SK-N-SH (cell line): ENCODE results near the gene MAP4K5. TPM values are rescaled to one million over a fixed set of nuclear protein-coding genes. Genes with fewer than 3 reads are reported as not detected.

Experiments
- CTCF ChIA-PET: fragments of 300-600, 350-600 bp; formaldehyde crosslinking; extraction: SDS; loops from one replicate; lab custom pipeline; 2021; lab: Yijun Ruan, JAX
- POLR2A ChIA-PET: fragments of 350-600 bp; sonication (Branson Sonifier 250); formaldehyde crosslinking; extraction: SDS; loops from one replicate; lab custom pipeline; 2020; ENCODE audit warnings: antibody characterized with exemption, inconsistent platforms; lab: Yijun Ruan, JAX
- DNase-seq: peaks from one replicate; pipeline ENCODE4 v3.0.0; 2012
- H2AFZ ChIP-seq: fragments of 200-600 bp; sonication (generic); 2 replicates; pipeline ENCODE4 v1.8.1; 2016; ENCODE audit warnings: antibody characterized with exemption, mild to moderate bottlenecking, low read depth
- H3F3A ChIP-seq: fragments of 200-600 bp; sonication (generic); replicated peaks from 2 replicates; pipeline ENCODE3; 2016; ENCODE audit warnings: antibody characterized with exemption, mild to moderate bottlenecking; ENCODE audit not compliant: insufficient read depth
- H3K27ac ChIP-seq, 2 experiments: fragments of 200-500 bp in 1 of 2; fragments of 200-600 bp in 1 of 2; sonication (Bioruptor generic) in 1 of 2; sonication (generic), shearing (Covaris generic) in 1 of 2; 2 replicates each; pipeline versions ENCODE4 v1.5.1 to v1.6.1; 2014 to 2016; ENCODE audit warnings: low read depth in 2 of 2, inconsistent platforms in 1 of 2, low read length in 1 of 2, mild to moderate bottlenecking in 1 of 2, mixed read lengths in 1 of 2
- H3K27me3 ChIP-seq: fragments of 200-600 bp; sonication (generic), shearing (Covaris generic); 2 replicates; pipeline ENCODE4 v1.6.1; 2016; ENCODE audit warnings: mixed run types; ENCODE audit not compliant: insufficient read depth
- H3K36me3 ChIP-seq, 2 experiments: fragments of 200-500 bp in 1 of 2; fragments of 200-600 bp in 1 of 2; sonication (Bioruptor generic) in 1 of 2; sonication (generic) in 1 of 2; replicated peaks in 1 of 2; 2 replicates each; pipeline versions ENCODE3 to v1.5.1; 2014 to 2016; ENCODE audit warnings: low read length in 1 of 2, mild to moderate bottlenecking in 1 of 2; ENCODE audit not compliant: insufficient read depth in 2 of 2, control insufficient read depth in 1 of 2
- H3K4me1 ChIP-seq, 2 experiments: fragments of 200-500 bp in 1 of 2; fragments of 200-600 bp in 1 of 2; sonication (Bioruptor generic) in 1 of 2; sonication (generic), shearing (Covaris generic) in 1 of 2; 2 replicates each; pipeline versions ENCODE4 v1.5.1 to v1.6.1; 2014 to 2016; ENCODE audit warnings: low read depth in 1 of 2, low read length in 1 of 2, mixed run types in 1 of 2; ENCODE audit not compliant: insufficient read depth in 2 of 2, control insufficient read depth in 1 of 2
- H3K4me2 ChIP-seq: fragments of 200-600 bp; sonication (generic), shearing (Covaris generic); 2 replicates; pipeline ENCODE4 v1.6.1; 2017; ENCODE audit warnings: mixed run types
- H3K4me3 ChIP-seq, 2 experiments: fragments of 200-500 bp in 1 of 2; fragments of 200-600 bp in 1 of 2; sonication (Bioruptor generic) in 1 of 2; sonication (generic), shearing (Covaris generic) in 1 of 2; 2 replicates each; pipeline versions ENCODE4 v1.5.1 to v1.8.1; 2014 to 2016; ENCODE audit warnings: low read depth in 2 of 2, inconsistent platforms in 1 of 2, low read length in 1 of 2, mild to moderate bottlenecking in 1 of 2, mixed read lengths in 1 of 2, moderate library complexity in 1 of 2
- H3K79me2 ChIP-seq: fragments of 200-600 bp; sonication (generic); 2 replicates; pipeline ENCODE4 v1.8.1; 2017; ENCODE audit warnings: mild to moderate bottlenecking; ENCODE audit not compliant: insufficient read depth
- H3K9ac ChIP-seq: fragments of 200-600 bp; sonication (generic); 2 replicates; pipeline ENCODE4 v1.6.1; 2017; ENCODE audit warnings: mixed run types
- H3K9me2 ChIP-seq: fragments of 200-600 bp; sonication (generic); 2 replicates; pipeline ENCODE4 v1.6.1; 2017; ENCODE audit warnings: mixed run types
- H3K9me3 ChIP-seq: fragments of 200-600 bp; sonication (generic); 2 replicates; pipeline ENCODE4 v1.6.1; 2017; ENCODE audit warnings: mixed run types, mild to moderate bottlenecking, moderate library complexity
- H4K20me1 ChIP-seq: fragments of 200-600 bp; sonication (generic); 2 replicates; pipeline ENCODE4 v1.6.1; 2017; ENCODE audit warnings: mild to moderate bottlenecking, mixed run types; ENCODE audit not compliant: insufficient read depth
- ELF1 ChIP-seq: IDR thresholded peaks from 2 replicates; pipeline ENCODE4 v1.4.0; 2012
- EP300 ChIP-seq, 2 experiments: IDR thresholded peaks; 2 replicates each; pipeline versions ENCODE4 v1.4.0 to v1.6.1; 2012; ENCODE audit warnings: borderline replicate concordance in 1 of 2, low read depth in 1 of 2, low read length in 1 of 2
- EZH2phosphoT487 ChIP-seq: fragments of 200-600 bp; sonication (generic); IDR thresholded peaks from 2 replicates; pipeline ENCODE4 v1.6.1; 2017; ENCODE audit warnings: low read depth, mixed run types, mild to moderate bottlenecking, antibody characterized with exemption, moderate library complexity, borderline replicate concordance
- FOSL2 ChIP-seq: IDR thresholded peaks from 2 replicates; pipeline ENCODE4 v1.4.0; 2012; ENCODE audit warnings: low read depth, mild to moderate bottlenecking, moderate library complexity, borderline replicate concordance
- GATA2 ChIP-seq: sonication (generic); formaldehyde crosslinking; IDR thresholded peaks from 2 replicates; pipeline ENCODE4 v1.5.0; 2020; ENCODE audit warnings: mild to moderate bottlenecking, missing genetic modification reagents
- MAX ChIP-seq: IDR thresholded peaks from 2 replicates; pipeline ENCODE4 v1.4.0; 2012; ENCODE audit warnings: low read depth
- MEF2A ChIP-seq: IDR thresholded peaks from 2 replicates; pipeline ENCODE4 v1.4.0; 2012; ENCODE audit warnings: low read depth, borderline replicate concordance
- MXI1 ChIP-seq: IDR thresholded peaks from 2 replicates; pipeline ENCODE4 v1.6.1; 2012; ENCODE audit warnings: mild to moderate bottlenecking, low read depth, low read length, improper control_type of control experiment
- POLR2AphosphoS5 ChIP-seq: IDR thresholded peaks from 2 replicates; pipeline ENCODE4 v1.6.1; 2012; ENCODE audit warnings: low read depth, low read length
- REST ChIP-seq: IDR thresholded peaks from 2 replicates; pipeline ENCODE4 v1.6.1; 2012; ENCODE audit warnings: mild to moderate bottlenecking, low read depth, low read length, moderate library complexity
- RFX5 ChIP-seq: IDR thresholded peaks from 2 replicates; pipeline ENCODE4 v1.6.1; 2012; ENCODE audit warnings: mild to moderate bottlenecking, improper control_type of control experiment, low read length
- SIN3A ChIP-seq: IDR thresholded peaks from 2 replicates; pipeline ENCODE4 v1.6.1; 2012; ENCODE audit warnings: low read depth, mild to moderate bottlenecking, low read length, moderate library complexity, borderline replicate concordance
- TAF1 ChIP-seq: IDR thresholded peaks from 2 replicates; pipeline ENCODE4 v1.6.1; 2012; ENCODE audit warnings: low read depth, mild to moderate bottlenecking, low read length, moderate library complexity, borderline replicate concordance
- TCF12 ChIP-seq: IDR thresholded peaks from 2 replicates; pipeline ENCODE4 v1.4.0; 2012
- TEAD4 ChIP-seq: IDR thresholded peaks from 2 replicates; pipeline ENCODE4 v1.4.0; 2012; ENCODE audit warnings: mild to moderate bottlenecking, borderline replicate concordance; ENCODE audit not compliant: insufficient read depth
- WGBS: methylation state at CpG from one replicate; pipeline ENCODE4 v1.1.6; 2017; ENCODE audit warnings: low lambda C conversion rate; 5-methylcytosine and 5-hydroxymethylcytosine counted together
- polyA plus RNA-seq, 3 experiments: library from polyadenylated mRNA; depleted of rRNA; stranded (reverse); fragments of >200 nt; gene quantifications; 2 replicates each; pipeline ENCODE4 v1.2.3, GENCODE V29; 2012
- TF ChIP-seq, protein P1 (sequence below): fragments of 150-350 bp; IDR thresholded peaks from 2 replicates; pipeline ENCODE4 v1.6.1; 2016; ENCODE audit warnings: mild to moderate bottlenecking, low read depth, low read length

MAP4K5 gene
- polyA plus RNA-seq, 1 of the 3 experiments (the other 2 are of a cell fraction) = 31.8 TPM

DNA sequence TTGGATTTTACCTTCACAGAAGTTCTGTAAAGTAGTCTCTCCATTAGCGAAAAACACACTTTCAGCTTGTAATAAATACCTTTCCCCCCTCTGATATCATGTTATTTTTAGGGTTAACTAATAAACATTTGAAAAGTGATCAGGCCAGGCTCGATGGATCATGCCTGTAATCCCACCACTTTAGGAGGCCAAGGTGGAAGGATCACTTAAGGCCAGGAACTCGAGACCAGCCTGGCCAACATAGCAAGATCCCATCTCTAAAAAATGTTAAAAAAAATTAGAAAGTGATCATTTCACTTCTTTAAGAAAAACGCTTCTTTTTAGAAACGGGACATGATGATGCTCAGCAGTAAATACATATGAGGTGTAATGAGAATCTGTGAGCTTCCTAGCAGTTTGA is 137.7 kb downstream of the MAP4K5 start:
- Histone ChIP-seq H3K79me2 (no peaks in the 10 kb centered on the region), H2AFZ (no peak overlapping the region), H3K4me2 (no peak overlapping the region), H4K20me1 (no peaks in the 10 kb centered on the region), H3K4me1 (peaks cover 2 to 9% of the 10 kb centered on the region in 2 experiments; a peak in 3 of 4 replicates), H3F3A (peaks cover 21% of the 10 kb centered on the region), H3K9ac (no peak overlapping the region), H3K27ac (no peak overlapping the region)
- CTCF ChIA-PET = interaction anchor here (0.9 to 1.3 kb wide), 3 partner anchors 10 to 137 kb away, joined by 3 to 4 read pairs (median 3); partner anchors contain the start of gene MAP4K5
- no peak for DNase-seq
- POLR2A ChIA-PET = no interaction called here
- no peak for TF ChIP-seq MAX
- TF ChIP-seq REST = no peak
- no peak for TF ChIP-seq POLR2AphosphoS5
- no peak for TF ChIP-seq TCF12
- no peak for TF ChIP-seq TEAD4
- TF ChIP-seq EZH2phosphoT487 = no peak
- TF ChIP-seq TAF1 = no peak
- TF ChIP-seq MEF2A = no peak
- TF ChIP-seq, all 33 proteins: peak for 0
- Histone ChIP-seq H3K9me3 (no peaks in the 10 kb centered on the region), H3K27me3 (no peaks in the 10 kb centered on the region), H3K36me3 (peaks cover 0 to 8% of the 10 kb centered on the region in 2 experiments), H3K4me3 (no peak overlapping the region), H3K9me2 (no peaks in the 10 kb centered on the region)
- WGBS = 90% methylated on average over 5 of the region's 5 CpGs

DNA sequence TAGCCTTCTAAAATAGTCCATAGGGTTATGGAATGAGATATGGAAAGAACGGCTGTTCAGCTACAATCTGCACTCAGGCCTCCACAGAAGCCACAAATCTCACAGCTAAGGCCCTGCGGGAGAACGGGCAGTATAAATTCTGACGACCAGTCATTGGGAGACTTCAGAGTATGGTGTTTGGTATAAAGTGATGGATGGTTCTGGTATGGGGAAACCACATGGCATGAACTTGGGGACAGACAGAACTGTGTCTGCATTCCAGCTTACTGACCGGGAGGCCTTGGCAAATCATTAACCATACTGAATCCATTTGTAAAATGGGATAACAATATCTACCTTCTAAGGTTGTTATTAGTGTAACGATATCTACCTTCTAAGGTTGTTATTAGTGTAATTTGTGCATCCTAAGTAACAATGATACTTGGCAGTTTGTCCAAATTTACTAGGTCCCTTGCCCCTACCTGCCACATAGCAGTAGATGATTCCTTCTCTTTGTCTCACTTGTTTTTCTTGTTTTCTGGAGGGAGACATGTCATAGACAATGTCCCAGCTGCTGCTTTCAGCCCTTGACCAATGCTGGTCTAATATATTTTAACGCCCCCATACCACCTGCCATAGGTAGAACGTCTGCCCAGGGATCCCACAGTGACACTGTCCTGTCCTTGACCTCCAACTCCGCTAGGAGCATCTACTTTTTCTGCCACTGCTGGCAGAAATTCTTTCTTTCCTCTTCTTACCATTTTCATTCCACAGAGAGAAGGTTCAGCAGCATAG is 142.5 kb downstream of the MAP4K5 start:
- peaks cover 0 to 8% of the 10 kb centered on the region in 2 experiments for H3K36me3 ChIP-seq
- no peak overlapping the region for H2AFZ ChIP-seq
- no peaks in the 10 kb centered on the region for H3K9me3 ChIP-seq
- 90% methylated on average over 9 of the region's 9 CpGs for WGBS
- no peaks in the 10 kb centered on the region for H3K27me3 ChIP-seq
- H3K27ac ChIP-seq = no peak overlapping the region
- no peaks in the 10 kb centered on the region for H3F3A ChIP-seq
- no peaks in the 10 kb centered on the region for H3K79me2 ChIP-seq
- ChIA-PET POLR2A (no interaction called here), CTCF (no interaction called here)
- no peaks in the 10 kb centered on the region for H4K20me1 ChIP-seq
- TF ChIP-seq MXI1 = no peak
- no peak for TF ChIP-seq GATA2 (CRISPR knock-in tag)
- TF ChIP-seq, protein P1, sequence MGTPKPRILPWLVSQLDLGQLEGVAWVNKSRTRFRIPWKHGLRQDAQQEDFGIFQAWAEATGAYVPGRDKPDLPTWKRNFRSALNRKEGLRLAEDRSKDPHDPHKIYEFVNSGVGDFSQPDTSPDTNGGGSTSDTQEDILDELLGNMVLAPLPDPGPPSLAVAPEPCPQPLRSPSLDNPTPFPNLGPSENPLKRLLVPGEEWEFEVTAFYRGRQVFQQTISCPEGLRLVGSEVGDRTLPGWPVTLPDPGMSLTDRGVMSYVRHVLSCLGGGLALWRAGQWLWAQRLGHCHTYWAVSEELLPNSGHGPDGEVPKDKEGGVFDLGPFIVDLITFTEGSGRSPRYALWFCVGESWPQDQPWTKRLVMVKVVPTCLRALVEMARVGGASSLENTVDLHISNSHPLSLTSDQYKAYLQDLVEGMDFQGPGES = no peak
- no peak for TF ChIP-seq FOSL2
- TF ChIP-seq ELF1 = no peak
- no peak for TF ChIP-seq EP300 (IDR thresholded peaks at IDR 0.05; ENCODE audit: borderline replicate concordance in 1 of 2, low read depth in 1 of 2, low read length in 1 of 2)
- no peak for TF ChIP-seq SIN3A
- no peak for TF ChIP-seq RFX5
- no peak overlapping the region for H3K4me2 ChIP-seq
- H3K9ac ChIP-seq = no peak overlapping the region
- H3K4me3 ChIP-seq = no peak overlapping the region
- DNase-seq = no peak
- H3K4me1 ChIP-seq = no peaks in the 10 kb centered on the region
- no peaks in the 10 kb centered on the region for H3K9me2 ChIP-seq
